HepG2 (cell line): ENCODE data around the gene PIGL. TPM values are rescaled to one million over a fixed set of nuclear protein-coding genes. Genes with fewer than 3 reads are reported as not detected.

Source experiments
- CBX1 ChIP-seq: IDR thresholded peaks from one replicate; pipeline ENCODE4 v1.6.1; 2016; ENCODE audit warnings: antibody characterized with exemption, low read depth
- HDAC2 ChIP-seq: sonication (generic); formaldehyde crosslinking; IDR thresholded peaks from 2 replicates; pipeline ENCODE4 v1.4.0; 2020; ENCODE audit warnings: missing genetic modification reagents
- MTA1 ChIP-seq: sonication (generic); formaldehyde crosslinking; IDR thresholded peaks from 2 replicates; pipeline ENCODE4 v1.4.0; 2020; ENCODE audit warnings: missing genetic modification reagents, mild to moderate bottlenecking, borderline replicate concordance
- MYNN ChIP-seq: sonication (generic); formaldehyde crosslinking; IDR thresholded peaks from 2 replicates; pipeline ENCODE4 v1.4.0; 2020; ENCODE audit warnings: mild to moderate bottlenecking, low read depth, missing genetic modification reagents
- NCOR1 ChIP-seq: fragments of 200-600 bp; sonication (generic); IDR thresholded peaks from 2 replicates; pipeline ENCODE4 v1.7.0; 2017; ENCODE audit warnings: antibody characterized with exemption, low read length, borderline replicate concordance
- POLR2AphosphoS5 ChIP-seq: IDR thresholded peaks from 2 replicates; pipeline ENCODE4 v1.6.1; 2012; ENCODE audit warnings: low read depth, low read length
- SRSF1 ChIP-seq: fragments of 200-400 bp; formaldehyde crosslinking; optimal IDR thresholded peaks from 2 replicates; pipeline ENCODE3; 2017; ENCODE audit warnings: mild to moderate bottlenecking, low read depth, low read length, moderate library complexity
- TMF1 ChIP-seq: sonication (generic); formaldehyde crosslinking; IDR thresholded peaks from 2 replicates; pipeline ENCODE4 v1.8.1; 2022; ENCODE audit warnings: low read depth, missing genetic modification reagents
- ZNF10 ChIP-seq: sonication (generic); formaldehyde crosslinking; IDR thresholded peaks from 2 replicates; pipeline ENCODE4 v1.4.0; 2020; ENCODE audit warnings: mild to moderate bottlenecking, low read depth, missing genetic modification reagents, borderline replicate concordance
- ZNF253 ChIP-seq: sonication (generic); formaldehyde crosslinking; IDR thresholded peaks from 2 replicates; pipeline ENCODE4 v1.8.0; 2022; ENCODE audit warnings: mild to moderate bottlenecking, missing genetic modification reagents, borderline replicate concordance
- ZNF274 ChIP-seq: sonication (generic); formaldehyde crosslinking; IDR thresholded peaks from 2 replicates; pipeline ENCODE4 v1.5.1; 2020; ENCODE audit warnings: mild to moderate bottlenecking, missing genetic modification reagents
- ZNF343 ChIP-seq: sonication (generic); formaldehyde crosslinking; IDR thresholded peaks from 2 replicates; pipeline ENCODE4 v1.4.0; 2020; ENCODE audit warnings: mild to moderate bottlenecking, missing genetic modification reagents
- ZNF564 ChIP-seq: sonication (generic); formaldehyde crosslinking; IDR thresholded peaks from 2 replicates; pipeline ENCODE4 v1.8.1; 2023; ENCODE audit warnings: mild to moderate bottlenecking, missing genetic modification reagents
- ZNF674 ChIP-seq: sonication (generic); formaldehyde crosslinking; IDR thresholded peaks from 2 replicates; pipeline ENCODE4 v1.5.0; 2020; ENCODE audit warnings: low read depth, mild to moderate bottlenecking, missing genetic modification reagents
- ZNF782 ChIP-seq: sonication (generic); formaldehyde crosslinking; IDR thresholded peaks from 2 replicates; pipeline ENCODE4 v1.4.0; 2020; ENCODE audit warnings: missing genetic modification reagents, mild to moderate bottlenecking, borderline replicate concordance
- ZNF878 ChIP-seq: sonication (generic); formaldehyde crosslinking; IDR thresholded peaks from 2 replicates; pipeline ENCODE4 v1.8.1; 2023; ENCODE audit warnings: mild to moderate bottlenecking, missing genetic modification reagents, moderate library complexity
- polyA plus RNA-seq, 8 experiments: library from polyadenylated mRNA; depleted of rRNA in 3 of 8; stranded (reverse) in 7 of 8; unstranded in 1 of 8; fragments of >200 nt; fragmentation: Illumina TruSeq in 4 of 8; extraction: Trizol in 4 of 8; gene quantifications; 2 replicates each; pipeline versions ENCODE4 v1.2.1 to v1.2.3, GENCODE V29; 2011 to 2016; ENCODE audit warnings: low read depth in 4 of 8, missing spikeins in 1 of 8, mixed read lengths in 1 of 8; ENCODE audit not compliant: insufficient read depth in 1 of 8
- total RNA-seq, 5 experiments: library from RNA; depleted of rRNA; stranded (reverse); fragments of >200 nt; fragmentation: Illumina TruSeq; extraction: Trizol; gene quantifications; 2 replicates each; pipeline ENCODE4 v1.2.3, GENCODE V29; 2016; ENCODE audit warnings: low read depth in 1 of 5
- TF ChIP-seq, protein P1 (sequence below): sonication (generic); formaldehyde crosslinking; IDR thresholded peaks from 2 replicates; pipeline ENCODE4 v1.9.0; 2021; ENCODE audit warnings: missing genetic modification reagents, mild to moderate bottlenecking, borderline replicate concordance
- TF ChIP-seq, protein P2 (sequence below): sonication (generic); formaldehyde crosslinking; IDR thresholded peaks from 2 replicates; pipeline ENCODE4 v1.5.0; 2020; ENCODE audit warnings: mild to moderate bottlenecking, missing genetic modification reagents, borderline replicate concordance
- TF ChIP-seq, protein P3 (sequence below): IDR thresholded peaks from 2 replicates; pipeline ENCODE4 v1.6.1; 2016; ENCODE audit warnings: missing compliant biosample characterization, missing genetic modification reagents, borderline replicate concordance
- TF ChIP-seq, protein P4 (sequence below): sonication (generic); formaldehyde crosslinking; IDR thresholded peaks from 2 replicates; pipeline ENCODE4 v1.9.0; 2021; ENCODE audit warnings: missing genetic modification reagents, mild to moderate bottlenecking, borderline replicate concordance

PIGL gene
- total and polyA plus RNA-seq, 2 of the 13 experiments (the other 11 are each of a cell fraction or from before 2014, with no cell fraction given), result 28.5 to 63.8 TPM

DNA sequence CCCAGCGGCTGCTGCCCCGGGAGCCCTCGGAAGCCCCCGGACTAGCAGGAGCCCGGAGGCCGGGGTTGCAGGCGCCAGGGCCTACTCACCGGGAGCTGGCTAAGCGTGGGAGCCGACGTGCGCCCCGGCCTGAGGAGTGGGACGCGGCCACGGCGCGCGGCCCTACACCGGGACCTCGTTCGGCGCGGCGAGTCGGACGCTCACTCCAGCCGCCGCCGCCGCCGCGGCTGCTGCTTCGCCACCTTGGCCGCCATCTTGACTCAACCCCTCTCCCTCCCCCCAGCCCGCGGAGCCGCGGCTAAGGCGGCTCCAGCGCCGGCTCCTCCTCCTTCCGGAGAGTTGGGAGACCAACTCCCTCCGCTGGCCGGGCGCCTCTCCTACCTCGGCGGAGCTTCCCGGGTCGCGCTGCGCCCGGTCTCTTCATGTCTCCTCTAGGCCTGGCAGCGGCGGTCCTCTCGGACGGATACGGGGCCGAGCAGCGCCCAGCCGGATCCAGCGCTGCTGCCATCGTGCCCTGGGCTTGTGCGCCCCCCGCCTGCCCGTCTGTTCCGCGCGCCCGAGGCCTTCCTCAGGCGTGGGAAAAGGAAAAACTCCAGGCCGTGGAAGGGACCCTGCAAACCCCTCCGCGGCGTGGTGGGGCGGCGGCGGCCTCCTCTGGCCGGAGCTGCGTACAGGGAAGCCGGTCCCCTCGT, 1.6 kb upstream of the PIGL start, which contains the start of gene NCOR1 (continued):
- TF ChIP-seq, protein P1, sequence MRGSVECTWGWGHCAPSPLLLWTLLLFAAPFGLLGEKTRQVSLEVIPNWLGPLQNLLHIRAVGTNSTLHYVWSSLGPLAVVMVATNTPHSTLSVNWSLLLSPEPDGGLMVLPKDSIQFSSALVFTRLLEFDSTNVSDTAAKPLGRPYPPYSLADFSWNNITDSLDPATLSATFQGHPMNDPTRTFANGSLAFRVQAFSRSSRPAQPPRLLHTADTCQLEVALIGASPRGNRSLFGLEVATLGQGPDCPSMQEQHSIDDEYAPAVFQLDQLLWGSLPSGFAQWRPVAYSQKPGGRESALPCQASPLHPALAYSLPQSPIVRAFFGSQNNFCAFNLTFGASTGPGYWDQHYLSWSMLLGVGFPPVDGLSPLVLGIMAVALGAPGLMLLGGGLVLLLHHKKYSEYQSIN (CRISPR knock-in tag), result no peak
- TF ChIP-seq, protein P2, sequence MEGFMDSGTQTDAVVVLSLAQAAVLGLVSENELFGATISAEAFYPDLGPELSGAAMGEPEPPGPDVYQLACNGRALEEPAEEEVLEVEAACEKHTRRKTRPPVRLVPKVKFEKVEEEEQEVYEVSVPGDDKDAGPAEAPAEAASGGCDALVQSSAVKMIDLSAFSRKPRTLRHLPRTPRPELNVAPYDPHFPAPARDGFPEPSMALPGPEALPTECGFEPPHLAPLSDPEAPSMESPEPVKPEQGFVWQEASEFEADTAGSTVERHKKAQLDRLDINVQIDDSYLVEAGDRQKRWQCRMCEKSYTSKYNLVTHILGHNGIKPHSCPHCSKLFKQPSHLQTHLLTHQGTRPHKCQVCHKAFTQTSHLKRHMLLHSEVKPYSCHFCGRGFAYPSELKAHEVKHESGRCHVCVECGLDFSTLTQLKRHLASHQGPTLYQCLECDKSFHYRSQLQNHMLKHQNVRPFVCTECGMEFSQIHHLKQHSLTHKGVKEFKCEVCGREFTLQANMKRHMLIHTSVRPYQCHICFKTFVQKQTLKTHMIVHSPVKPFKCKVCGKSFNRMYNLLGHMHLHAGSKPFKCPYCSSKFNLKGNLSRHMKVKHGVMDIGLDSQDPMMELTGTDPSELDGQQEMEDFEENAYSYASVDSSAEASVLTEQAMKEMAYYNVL (CRISPR knock-in tag), result 0 out of 2 replicates have a peak, but pooled peaks have one; percentile 60
- TF ChIP-seq ZNF10 (CRISPR knock-in tag) (no peak), ZNF253 (CRISPR knock-in tag) (no peak), ZNF564 (CRISPR knock-in tag) (peak; percentile 85; the same call in 1 of the 2 replicates), ZNF782 (no peak), ZNF274 (CRISPR knock-in tag) (peak; percentile 21; the same call in 1 of the 2 replicates), POLR2AphosphoS5 (peak; percentile 86), ZNF674 (CRISPR knock-in tag) (no peak; the same call in 1 of the 2 replicates), MTA1 (CRISPR knock-in tag) (peak; percentile 82; the same call in 1 of the 2 replicates), MYNN (CRISPR knock-in tag) (no peak), NCOR1 (no peak; the same call in 1 of the 2 replicates), TMF1 (CRISPR knock-in tag) (no peak; the same call in 1 of the 2 replicates), ZNF343 (CRISPR knock-in tag) (no peak), HDAC2 (CRISPR knock-in tag) (peak; percentile 52), CBX1 (no peak), SRSF1 (no peak), ZNF878 (CRISPR knock-in tag) (peak; percentile 49; the same call in 1 of the 2 replicates)
- TF ChIP-seq, protein P3, sequence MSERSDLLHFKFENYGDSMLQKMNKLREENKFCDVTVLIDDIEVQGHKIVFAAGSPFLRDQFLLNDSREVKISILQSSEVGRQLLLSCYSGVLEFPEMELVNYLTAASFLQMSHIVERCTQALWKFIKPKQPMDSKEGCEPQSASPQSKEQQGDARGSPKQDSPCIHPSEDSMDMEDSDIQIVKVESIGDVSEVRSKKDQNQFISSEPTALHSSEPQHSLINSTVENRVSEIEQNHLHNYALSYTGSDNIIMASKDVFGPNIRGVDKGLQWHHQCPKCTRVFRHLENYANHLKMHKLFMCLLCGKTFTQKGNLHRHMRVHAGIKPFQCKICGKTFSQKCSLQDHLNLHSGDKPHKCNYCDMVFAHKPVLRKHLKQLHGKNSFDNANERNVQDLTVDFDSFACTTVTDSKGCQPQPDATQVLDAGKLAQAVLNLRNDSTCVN (CRISPR knock-in tag), result peak; percentile 65; the same call in 1 of the 2 replicates
- TF ChIP-seq, protein P4, sequence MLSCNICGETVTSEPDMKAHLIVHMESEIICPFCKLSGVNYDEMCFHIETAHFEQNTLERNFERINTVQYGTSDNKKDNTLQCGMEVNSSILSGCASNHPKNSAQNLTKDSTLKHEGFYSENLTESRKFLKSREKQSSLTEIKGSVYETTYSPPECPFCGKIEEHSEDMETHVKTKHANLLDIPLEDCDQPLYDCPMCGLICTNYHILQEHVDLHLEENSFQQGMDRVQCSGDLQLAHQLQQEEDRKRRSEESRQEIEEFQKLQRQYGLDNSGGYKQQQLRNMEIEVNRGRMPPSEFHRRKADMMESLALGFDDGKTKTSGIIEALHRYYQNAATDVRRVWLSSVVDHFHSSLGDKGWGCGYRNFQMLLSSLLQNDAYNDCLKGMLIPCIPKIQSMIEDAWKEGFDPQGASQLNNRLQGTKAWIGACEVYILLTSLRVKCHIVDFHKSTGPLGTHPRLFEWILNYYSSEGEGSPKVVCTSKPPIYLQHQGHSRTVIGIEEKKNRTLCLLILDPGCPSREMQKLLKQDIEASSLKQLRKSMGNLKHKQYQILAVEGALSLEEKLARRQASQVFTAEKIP, result no peak
